Stimulated activated CD8-positive, alpha-beta memory T cell treated with anti-CD3 and anti-CD28 coated beads, Interleukin-15, amount 100 ng/mL, for 48 hours (primary cell): ENCODE measurements around the gene UBTF.

Experiments used
- DNase-seq, 2 donors: peaks; one replicate each; pipeline ENCODE4 v3.0.0-alpha.2; 2020; ENCODE audit warnings: low read depth in 2 of 2

Gene UBTF

DNA sequence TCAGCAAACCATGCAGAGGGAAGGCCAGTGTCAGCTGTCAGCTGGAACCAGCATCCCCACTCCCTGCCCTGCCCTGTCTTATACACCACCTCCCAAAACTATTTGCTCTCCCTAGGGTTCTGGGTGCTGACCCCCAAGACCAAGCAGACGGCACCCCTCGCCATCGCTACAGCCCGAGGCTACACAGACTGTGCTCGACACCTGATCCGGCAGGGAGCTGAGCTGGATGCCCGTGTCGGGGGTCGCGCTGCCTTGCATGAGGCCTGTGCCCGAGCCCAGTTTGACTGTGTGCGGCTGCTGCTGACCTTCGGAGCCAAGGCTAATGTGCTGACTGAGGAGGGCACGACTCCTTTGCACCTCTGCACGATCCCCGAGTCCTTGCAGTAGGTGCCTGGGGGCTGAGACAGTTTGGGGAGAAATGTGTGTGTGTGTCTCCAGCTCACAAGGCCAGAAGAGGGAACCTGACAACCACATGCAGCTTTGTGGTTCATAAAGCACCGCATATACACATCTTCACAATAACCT is 47.5 kb downstream of the UBTF start:
- DNase-seq = no peak

- DNase-seq = no peak
Measured at GRCh38 chr17:44170499-44171201, 48.8 kb downstream of the UBTF start, which contains the start of gene ASB16. TSS of gene ASB16 (plus strand) at chr17:44170704. CDS start at chr17:44170790, 86 bp downstream.

- no peak for DNase-seq
Measured at GRCh38 chr17:44170135-44170498, 49.4 kb downstream of the UBTF start.

DNA sequence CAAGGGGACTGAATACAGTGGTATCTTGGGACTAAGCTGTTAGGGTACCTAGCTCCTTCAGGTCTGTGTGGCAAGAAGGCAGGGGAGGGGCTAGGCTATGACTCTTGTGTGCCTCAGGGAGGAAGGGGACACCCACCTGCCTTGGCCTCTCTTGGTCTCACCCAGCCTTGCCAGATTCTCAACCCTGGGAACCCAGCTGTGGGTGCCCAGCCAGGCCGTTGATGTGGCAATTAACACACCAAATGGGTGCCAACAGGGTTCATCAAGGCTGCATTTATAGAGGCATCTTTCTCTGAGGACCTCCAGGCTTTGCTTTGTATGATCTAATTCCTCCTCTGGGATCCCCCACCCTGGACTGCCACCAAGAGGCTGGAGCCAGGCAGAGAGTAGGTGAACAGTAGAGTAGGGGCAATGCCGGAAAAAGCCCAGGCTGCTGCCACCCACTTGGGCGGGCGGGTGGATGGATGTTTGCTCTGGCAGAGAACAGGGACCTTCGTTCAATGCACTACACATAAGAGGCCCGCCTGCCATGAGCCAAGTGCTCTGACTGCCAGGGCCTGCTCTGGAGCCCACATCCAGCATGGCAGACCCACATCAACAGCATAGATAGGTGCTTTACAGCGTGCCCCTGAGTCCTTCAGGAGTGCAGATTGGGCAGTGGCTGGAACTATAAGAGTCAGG is 52.2 kb downstream of the UBTF start:
- no peak for DNase-seq

- no peak for DNase-seq
Measured at GRCh38 chr17:44164476-44164875, 55.0 kb downstream of the UBTF start.

GRCh38 chr17:44159519-44160210 is 59.8 kb downstream of the UBTF start:
- no peak for DNase-seq

DNA sequence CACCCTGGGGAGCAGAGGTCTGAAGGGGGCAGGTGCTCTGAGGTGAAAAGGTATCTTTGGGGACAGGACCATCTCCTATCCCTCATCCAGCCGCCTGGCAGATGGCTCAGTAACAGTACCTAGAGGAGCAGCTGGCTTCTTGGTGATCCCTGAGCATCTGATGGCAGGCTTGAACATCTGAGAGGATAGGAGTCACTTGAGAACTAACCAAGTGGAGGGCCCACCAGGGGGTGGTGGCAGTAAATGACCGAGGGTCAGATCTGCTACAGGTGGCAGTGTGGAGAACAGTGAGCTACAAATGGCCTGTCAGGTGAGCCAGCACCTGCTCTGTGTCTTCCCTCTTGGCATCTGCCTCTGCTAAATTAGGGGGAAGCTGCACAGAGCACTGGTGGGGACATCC is 64.0 kb downstream of the UBTF start:
- no peak for DNase-seq
